Measurements from ENCODE around the gene RARG. TPM values are rescaled to one million over a fixed set of nuclear protein-coding genes. Genes with fewer than 3 reads are reported as not detected.
A peak's percentile ranks its signal among the peaks of the same experiment; 100 is the strongest.

RARG gene
- total RNA-seq, 2 experiments from 2014 or later: 19.7 to 20.3 TPM

DNA sequence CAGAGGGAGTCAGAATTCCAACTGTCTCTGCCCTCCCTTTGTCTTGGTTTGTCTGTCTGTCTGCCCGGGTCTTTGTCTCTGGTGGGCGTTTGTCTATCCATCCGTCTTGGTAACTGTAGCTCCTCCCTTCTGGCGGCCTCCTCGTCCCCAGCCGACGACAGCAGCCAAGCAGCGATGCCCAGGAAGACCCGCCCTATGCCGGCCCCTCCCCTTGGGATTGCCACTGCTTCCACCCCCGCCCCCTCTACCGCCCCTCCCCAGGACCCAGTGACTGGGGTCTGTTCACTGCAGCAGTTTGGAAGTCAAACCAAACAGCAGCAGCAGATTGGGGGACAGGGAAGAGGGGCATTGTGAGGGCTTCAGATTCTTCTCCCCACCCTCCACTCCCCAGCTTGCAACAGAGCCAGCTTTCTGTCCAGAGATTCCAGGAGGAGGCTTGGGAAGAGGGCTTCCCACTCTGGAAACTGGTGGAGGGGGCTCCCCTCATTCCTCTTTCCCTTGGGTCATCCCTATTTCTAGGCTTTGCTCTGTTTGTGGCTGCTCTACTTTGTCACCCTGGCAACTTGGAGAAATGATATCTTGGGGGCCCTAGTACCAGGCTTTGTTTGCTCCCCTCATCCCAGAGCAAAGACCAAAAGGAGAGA, 2.4 kb upstream of the RARG start:
- Mint-ChIP-seq H3K27ac (peak overlapping the region; percentile 45), H3K27me3 (no peaks in the 10 kb centered on the region), H3K4me3 (no peak overlapping the region), H3K4me1 (ENCODE audit: low read depth) (peaks cover 66% of the 10 kb centered on the region), H3K9me3 (no peaks in the 10 kb centered on the region), H3K36me3 (ENCODE audit: low read depth) (no peaks in the 10 kb centered on the region)
- ATAC-seq (no peak), DNase-seq (peak; percentile 44)
- ChIA-PET POLR2A (interaction anchor here (0.6 to 5.5 kb wide), 7 partner anchors 8 to 85 kb away, joined by 3 to 47 read pairs (median 4); a partner anchor contains a TSS), CTCF (interaction anchor here (1.0 to 4.6 kb wide), 5 partner anchors 9 to 33 kb away, joined by 4 to 23 read pairs (median 5); partner anchors contain the start of gene ESPL1)
- TF ChIP-seq, protein P1, sequence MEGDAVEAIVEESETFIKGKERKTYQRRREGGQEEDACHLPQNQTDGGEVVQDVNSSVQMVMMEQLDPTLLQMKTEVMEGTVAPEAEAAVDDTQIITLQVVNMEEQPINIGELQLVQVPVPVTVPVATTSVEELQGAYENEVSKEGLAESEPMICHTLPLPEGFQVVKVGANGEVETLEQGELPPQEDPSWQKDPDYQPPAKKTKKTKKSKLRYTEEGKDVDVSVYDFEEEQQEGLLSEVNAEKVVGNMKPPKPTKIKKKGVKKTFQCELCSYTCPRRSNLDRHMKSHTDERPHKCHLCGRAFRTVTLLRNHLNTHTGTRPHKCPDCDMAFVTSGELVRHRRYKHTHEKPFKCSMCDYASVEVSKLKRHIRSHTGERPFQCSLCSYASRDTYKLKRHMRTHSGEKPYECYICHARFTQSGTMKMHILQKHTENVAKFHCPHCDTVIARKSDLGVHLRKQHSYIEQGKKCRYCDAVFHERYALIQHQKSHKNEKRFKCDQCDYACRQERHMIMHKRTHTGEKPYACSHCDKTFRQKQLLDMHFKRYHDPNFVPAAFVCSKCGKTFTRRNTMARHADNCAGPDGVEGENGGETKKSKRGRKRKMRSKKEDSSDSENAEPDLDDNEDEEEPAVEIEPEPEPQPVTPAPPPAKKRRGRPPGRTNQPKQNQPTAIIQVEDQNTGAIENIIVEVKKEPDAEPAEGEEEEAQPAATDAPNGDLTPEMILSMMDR (IDR thresholded peaks at IDR 0.05): no peak
- intact Hi-C loops (cut with micrococcal nuclease): no loop called here

- Mint-ChIP-seq H3K27ac (peak overlapping the region; percentile 87), H3K27me3 (no peaks in the 10 kb centered on the region), H3K36me3 (ENCODE audit: low read depth) (no peaks in the 10 kb centered on the region), H3K9me3 (no peaks in the 10 kb centered on the region), H3K4me3 (no peak overlapping the region), H3K4me1 (ENCODE audit: low read depth) (peaks cover 69% of the 10 kb centered on the region)
- no peak for DNase-seq
- no peak for ATAC-seq
- ChIA-PET POLR2A (interaction anchor here (0.6 to 5.5 kb wide), 7 partner anchors 9 to 86 kb away, joined by 3 to 47 read pairs (median 4); a partner anchor contains a TSS), CTCF (interaction anchor here (1.0 to 4.6 kb wide), 4 partner anchors 8 to 20 kb away, joined by 3 to 23 read pairs (median 4); a partner anchor contains a TSS)
- TF ChIP-seq, protein P1 (IDR thresholded peaks at IDR 0.05): no peak
- intact Hi-C loops (cut with micrococcal nuclease): no loop called here
Observed at GRCh38 chr12:53233671-53234121, 1.7 kb upstream of the RARG start.

- Mint-ChIP-seq H3K4me3 (peak overlapping the region; percentile 81), H3K36me3 (ENCODE audit: low read depth) (no peaks in the 10 kb centered on the region), H3K27me3 (no peaks in the 10 kb centered on the region), H3K9me3 (no peaks in the 10 kb centered on the region), H3K4me1 (ENCODE audit: low read depth) (peaks cover 75% of the 10 kb centered on the region), H3K27ac (peak overlapping the region; percentile 87)
- ChIA-PET CTCF (interaction anchor here (0.6 to 4.6 kb wide), 4 partner anchors 9 to 19 kb away, joined by 3 to 23 read pairs (median 4); a partner anchor contains a TSS), POLR2A (interaction anchor here (0.6 to 5.5 kb wide), 8 partner anchors 8 to 47 kb away, joined by 3 to 47 read pairs (median 5); partner anchors contain the start of gene ESPL1)
- DNase-seq: peak; percentile 68
- ATAC-seq: peak; percentile 47
- intact Hi-C loops (cut with micrococcal nuclease): no loop called here
- TF ChIP-seq, protein P1 (IDR thresholded peaks at IDR 0.05): no peak
Observed at GRCh38 chr12:53232646-53233461, 845 bp upstream of the RARG start.

DNA sequence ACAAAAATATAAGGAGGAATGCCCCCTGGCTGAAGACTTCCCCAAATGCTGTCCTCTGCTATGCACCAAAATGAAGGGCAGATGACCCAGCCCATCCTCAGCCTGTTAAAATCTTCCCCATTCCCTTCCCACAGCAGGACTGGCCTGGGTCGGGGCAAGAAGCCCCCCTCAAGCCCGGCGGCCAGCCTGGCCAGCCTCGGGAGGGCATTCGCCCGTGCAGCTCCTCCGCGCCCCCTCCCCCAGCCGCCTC, 413 bp downstream of the RARG start:
- peak overlapping the region; percentile 13 for H3K27ac Mint-ChIP-seq
- peaks cover 73% of the 10 kb centered on the region for H3K4me1 Mint-ChIP-seq (ENCODE audit: low read depth)
- ChIA-PET POLR2A (interaction anchor here (0.6 to 2.4 kb wide), 6 partner anchors 12 to 68 kb away, joined by 3 to 6 read pairs (median 4); partner anchors contain the start of genes CSAD and MYG1), CTCF (interaction anchor here (0.7 kb wide), 1 partner anchor 20 kb away, joined by 3 read pairs; no protein-coding TSS in a partner anchor)
- no peaks in the 10 kb centered on the region for H3K9me3 Mint-ChIP-seq
- H3K36me3 Mint-ChIP-seq (ENCODE audit: low read depth): no peaks in the 10 kb centered on the region
- ATAC-seq (no peak), DNase-seq (no peak)
- intact Hi-C loops (cut with micrococcal nuclease): no loop called here
- H3K27me3 Mint-ChIP-seq: no peaks in the 10 kb centered on the region
- H3K4me3 Mint-ChIP-seq: peak overlapping the region; percentile 61
- TF ChIP-seq, protein P1 (IDR thresholded peaks at IDR 0.05): no peak
